ENCODE measurements around the gene GOPC. TPM values are rescaled to one million over a fixed set of nuclear protein-coding genes. Genes with fewer than 3 reads are reported as not detected.
A peak's percentile ranks its signal among the peaks of the same experiment; 100 is the strongest.

Gene GOPC
- total and polyA plus RNA-seq, 2 of the 13 experiments (the other 11 are each of a cell fraction or from before 2014, with no cell fraction given), result 20.9 to 41.5 TPM

GRCh38 chr6:117605169-117605826, 3.0 kb upstream of the GOPC start (continued):
- TF ChIP-seq YEATS2 (CRISPR knock-in tag; IDR thresholded peaks at IDR 0.05; ENCODE audit: borderline replicate concordance) (peak; percentile 65; the same call in 1 of the 2 replicates), SIX1 (CRISPR knock-in tag; IDR thresholded peaks at IDR 0.05; ENCODE audit: borderline replicate concordance) (no peak), IRF2 (CRISPR knock-in tag; IDR thresholded peaks at IDR 0.05) (0 out of 2 replicates have a peak, but pooled peaks have one; percentile 29), ZNF205 (CRISPR knock-in tag; IDR thresholded peaks at IDR 0.05) (0 out of 2 replicates have a peak, but pooled peaks have one; percentile 26), KMT2B (CRISPR knock-in tag; IDR thresholded peaks at IDR 0.05) (0 out of 2 replicates have a peak, but pooled peaks have one; percentile 44), FOXJ3 (CRISPR knock-in tag; IDR thresholded peaks at IDR 0.05; ENCODE audit: borderline replicate concordance) (0 out of 2 replicates have a peak, but pooled peaks have one; percentile 13), KLF15 (CRISPR knock-in tag; IDR thresholded peaks at IDR 0.05; ENCODE audit: borderline replicate concordance) (no peak), PAX8 (CRISPR knock-in tag; IDR thresholded peaks at IDR 0.05; ENCODE audit: borderline replicate concordance) (no peak), ZNF124 (CRISPR knock-in tag; IDR thresholded peaks at IDR 0.05) (peak; percentile 67; the same call in 1 of the 2 replicates)

- Histone ChIP-seq H3K36me3 (replicated peaks in 1 of 2; ENCODE audit: control insufficient read depth in 1 of 2, insufficient read depth in 2 of 2, low read length in 2 of 2) (no peaks in the 10 kb centered on the region; a peak in 2 of 5 replicates), H3K9me3 (ENCODE audit: low read length) (no peaks in the 10 kb centered on the region), H3K4me3 (replicated peaks in 1 of 3; ENCODE audit: insufficient read depth in 1 of 3, low read depth in 2 of 3, low read length in 3 of 3) (no peak overlapping the region), H3K79me2 (ENCODE audit: insufficient read depth, low read length) (peaks cover 31% of the 10 kb centered on the region), H3K9ac (ENCODE audit: insufficient read depth, low read depth, low read length) (no peak overlapping the region), H3K27me3 (ENCODE audit: control insufficient read depth in 1 of 2, insufficient read depth in 2 of 2, low read length in 2 of 2) (no peaks in the 10 kb centered on the region; a peak in 1 of 5 replicates), H3K27ac (ENCODE audit: extremely low read length, insufficient read depth, low read length) (no peak overlapping the region), H4K20me1 (ENCODE audit: insufficient read depth, low read length) (peaks cover 10% of the 10 kb centered on the region), H3K4me1 (ENCODE audit: insufficient read depth, low read length) (peaks cover 22% of the 10 kb centered on the region), H2AFZ (ENCODE audit: low read length) (no peak overlapping the region), H3K4me2 (ENCODE audit: low read depth, low read length) (no peak overlapping the region)
- intact Hi-C loops (cut with micrococcal nuclease; ENCODE audit: unreplicated experiment) (loop anchor here (2.0 to 10.0 kb wide), 2 partner anchors 47 to 231 kb away; no protein-coding TSS in a partner anchor), in situ Hi-C loops (cut with HindIII; ENCODE audit: extremely low pct_ligation_motif_present, low pct_unique_long_range_greater_than_20kb) (loop anchor here (5.0 to 25.0 kb wide), 2 partner anchors 257 to 642 kb away; no protein-coding TSS in a partner anchor)
- CTCF ChIA-PET (ENCODE audit: low intra/inter-chr PET ratio, low total read pairs), result interaction anchor here (1.6 to 2.8 kb wide), 2 partner anchors 48 to 154 kb away, joined by 4 to 35 read pairs; no protein-coding TSS in a partner anchor
- no TSS peak for BruUV-seq (replicated peaks)
- POLR2A ChIA-PET, result interaction anchor here (1.3 kb wide), 1 partner anchor 154 kb away, joined by 3 read pairs; no protein-coding TSS in a partner anchor
- ATAC-seq, result no peak
- no peak for FAIRE-seq
- WGBS (ENCODE audit: low lambda C conversion rate), result 100% methylated on average over 2 of the region's 2 CpGs
- no peak for DNase-seq (ENCODE audit: low spot score)
- TF ChIP-seq PBX2 (CRISPR knock-in tag; IDR thresholded peaks at IDR 0.05) (no peak), TSC22D2 (CRISPR knock-in tag; IDR thresholded peaks at IDR 0.05; ENCODE audit: borderline replicate concordance) (no peak), JUNB (CRISPR knock-in tag; IDR thresholded peaks at IDR 0.05; ENCODE audit: borderline replicate concordance) (no peak), IRF1 (CRISPR knock-in tag; IDR thresholded peaks at IDR 0.05; ENCODE audit: low read depth) (no peak), NPAS2 (CRISPR knock-in tag; IDR thresholded peaks at IDR 0.05; ENCODE audit: borderline replicate concordance) (no peak), ZNF788 (CRISPR knock-in tag; IDR thresholded peaks at IDR 0.05; ENCODE audit: borderline replicate concordance) (no peak), MED13 (CRISPR knock-in tag; IDR thresholded peaks at IDR 0.05) (no peak), ZNF205 (CRISPR knock-in tag; IDR thresholded peaks at IDR 0.05) (no peak)
These were observed 1.5 kb upstream of the GOPC start for GRCh38 chr6:117603821-117604220.
